Measurements from ENCODE around the gene POU6F2. TPM values are rescaled to one million over a fixed set of nuclear protein-coding genes. Genes with fewer than 3 reads are reported as not detected.

Gene POU6F2
- total and polyA plus RNA-seq, 2 of the 4 experiments (the other 2 are of a cell fraction): not detected

DNA sequence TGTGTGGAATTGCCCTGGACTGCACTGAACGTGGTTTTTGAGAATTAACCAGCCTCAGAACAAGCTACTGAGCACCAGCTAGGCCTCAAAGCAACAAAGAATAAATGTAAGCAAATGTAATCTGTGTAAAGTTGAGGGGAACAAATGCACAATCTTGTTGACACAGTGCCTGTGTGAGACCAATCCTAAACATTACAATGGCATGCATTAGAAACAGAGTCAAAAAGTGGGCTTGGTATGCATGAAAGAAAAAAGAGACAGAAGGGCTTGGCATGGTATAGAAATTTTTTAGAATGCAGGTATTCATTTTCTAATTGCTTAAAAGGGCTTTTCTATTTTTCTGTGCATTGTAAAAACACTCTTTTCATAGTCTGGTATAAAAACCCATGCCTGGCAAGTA is 224.3 kb downstream of the POU6F2 start:
- no peak overlapping the region for H2BK20ac ChIP-seq (ENCODE audit: low read depth, low read length)
- H2AK9ac ChIP-seq (replicated peaks; ENCODE audit: low read depth, low read length, poor library complexity): no peak overlapping the region
- H3K27ac ChIP-seq (ENCODE audit: insufficient read depth, low read length): no peak overlapping the region
- no peak overlapping the region for H3K4me3 ChIP-seq (ENCODE audit: insufficient read depth, low read depth, low read length)
- intact Hi-C loops (cut with micrococcal nuclease): no loop called here
- H3K9me3 ChIP-seq (ENCODE audit: control insufficient read depth, insufficient read depth, low read length): no peaks in the 10 kb centered on the region
- H3K9ac ChIP-seq (ENCODE audit: low read depth, low read length): no peak overlapping the region
- no peak overlapping the region for H2BK5ac ChIP-seq (ENCODE audit: low read depth, low read length, poor library complexity, severe bottlenecking)
- DNase-seq (no peak), ATAC-seq (ENCODE audit: low read depth) (no peak)
- H4K91ac ChIP-seq (ENCODE audit: insufficient read depth, low read depth, low read length): no peak overlapping the region
- in situ Hi-C loops (cut with MboI; ENCODE audit: low sequenced_read_pairs): no loop called here
- no peak overlapping the region for H2BK120ac ChIP-seq (ENCODE audit: low read depth, low read length)
- H3K27me3 ChIP-seq (ENCODE audit: control insufficient read depth, insufficient read depth, low read length): no peaks in the 10 kb centered on the region
- H3K4me1 ChIP-seq (ENCODE audit: control insufficient read depth, insufficient read depth, low read length): no peaks in the 10 kb centered on the region
- no peak overlapping the region for H3K4me2 ChIP-seq (ENCODE audit: low read depth, low read length)
- CTCF ChIA-PET: no interaction called here
- no peak overlapping the region for H3K23ac ChIP-seq (ENCODE audit: low read depth, low read length)
- POLR2A ChIA-PET (ENCODE audit: unreplicated experiment): no interaction called here
- no peaks in the 10 kb centered on the region for H3K36me3 ChIP-seq (ENCODE audit: control insufficient read depth, insufficient read depth, low read length)
- WGBS, 2 experiments (ENCODE audit: extremely low coverage in 2 of 2, insufficient read length in 1 of 2): no CpG with 5 or more reads among the region's 1 CpG
- dilution Hi-C loops (cut with HindIII; ENCODE audit: low sequenced_read_pairs, unreplicated experiment): no loop called here
- no peaks in the 10 kb centered on the region for H3K9me1 ChIP-seq (ENCODE audit: insufficient read depth, low read length)
- no peak overlapping the region for H4K5ac ChIP-seq (ENCODE audit: low read depth, low read length)
- H3K14ac ChIP-seq (replicated peaks; ENCODE audit: low read depth, low read length): no peak overlapping the region
- H4K20me1 ChIP-seq (ENCODE audit: insufficient read depth, low read length): no peaks in the 10 kb centered on the region
- TF ChIP-seq, protein P1, sequence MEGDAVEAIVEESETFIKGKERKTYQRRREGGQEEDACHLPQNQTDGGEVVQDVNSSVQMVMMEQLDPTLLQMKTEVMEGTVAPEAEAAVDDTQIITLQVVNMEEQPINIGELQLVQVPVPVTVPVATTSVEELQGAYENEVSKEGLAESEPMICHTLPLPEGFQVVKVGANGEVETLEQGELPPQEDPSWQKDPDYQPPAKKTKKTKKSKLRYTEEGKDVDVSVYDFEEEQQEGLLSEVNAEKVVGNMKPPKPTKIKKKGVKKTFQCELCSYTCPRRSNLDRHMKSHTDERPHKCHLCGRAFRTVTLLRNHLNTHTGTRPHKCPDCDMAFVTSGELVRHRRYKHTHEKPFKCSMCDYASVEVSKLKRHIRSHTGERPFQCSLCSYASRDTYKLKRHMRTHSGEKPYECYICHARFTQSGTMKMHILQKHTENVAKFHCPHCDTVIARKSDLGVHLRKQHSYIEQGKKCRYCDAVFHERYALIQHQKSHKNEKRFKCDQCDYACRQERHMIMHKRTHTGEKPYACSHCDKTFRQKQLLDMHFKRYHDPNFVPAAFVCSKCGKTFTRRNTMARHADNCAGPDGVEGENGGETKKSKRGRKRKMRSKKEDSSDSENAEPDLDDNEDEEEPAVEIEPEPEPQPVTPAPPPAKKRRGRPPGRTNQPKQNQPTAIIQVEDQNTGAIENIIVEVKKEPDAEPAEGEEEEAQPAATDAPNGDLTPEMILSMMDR (conservative IDR thresholded peaks at IDR 0.05; ENCODE audit: low read depth, low read length): no peak
- TF ChIP-seq RAD21 (IDR thresholded peaks at IDR 0.05; ENCODE audit: low read length): no peak
- no peak for TF ChIP-seq MAZ (IDR thresholded peaks at IDR 0.05; ENCODE audit: borderline replicate concordance, low read depth, low read length)
- TF ChIP-seq NFE2L2 (IDR thresholded peaks at IDR 0.05; ENCODE audit: low read depth, low read length): no peak
- no peak for TF ChIP-seq SMC3 (IDR thresholded peaks at IDR 0.05; ENCODE audit: low read depth, low read length)
- no peak for TF ChIP-seq MAFK (IDR thresholded peaks at IDR 0.05; ENCODE audit: low read depth, low read length)
- no peak for TF ChIP-seq USF2 (IDR thresholded peaks at IDR 0.05; ENCODE audit: low read depth, low read length)
- no peak for TF ChIP-seq BHLHE40 (IDR thresholded peaks at IDR 0.05; ENCODE audit: low read depth, low read length)
- TF ChIP-seq RCOR1 (IDR thresholded peaks at IDR 0.05; ENCODE audit: insufficient replicate concordance, low read length): no peak
- no peak for TF ChIP-seq POLR2A (IDR thresholded peaks at IDR 0.05; ENCODE audit: low read depth, low read length)
- no peak for TF ChIP-seq CHD1 (IDR thresholded peaks at IDR 0.05; ENCODE audit: low read depth, low read length)
- no peak for TF ChIP-seq FOS (IDR thresholded peaks at IDR 0.05; ENCODE audit: low read depth, low read length)
- TF ChIP-seq ELK1 (IDR thresholded peaks at IDR 0.05; ENCODE audit: borderline replicate concordance, low read depth, low read length): no peak
- no peak for TF ChIP-seq MXI1 (IDR thresholded peaks at IDR 0.05; ENCODE audit: borderline replicate concordance, low read depth, low read length)
- no peak for TF ChIP-seq CEBPB (IDR thresholded peaks at IDR 0.05; ENCODE audit: low read depth, low read length)
- no peak for TF ChIP-seq RFX5 (IDR thresholded peaks at IDR 0.05; ENCODE audit: low read depth, low read length)
- no peak overlapping the region for H2BK15ac ChIP-seq (ENCODE audit: low read depth, low read length)
- H4K8ac ChIP-seq (ENCODE audit: low read depth in 2 of 2, low read length in 2 of 2): no peak overlapping the region
- no peak overlapping the region for H2AK5ac ChIP-seq (ENCODE audit: low read depth, low read length)
- H3K4ac ChIP-seq (ENCODE audit: low read depth, low read length): no peak overlapping the region
- H3K79me1 ChIP-seq (ENCODE audit: low read depth in 1 of 2, low read length in 2 of 2): no peaks in the 10 kb centered on the region
- H3K56ac ChIP-seq (ENCODE audit: extremely low read depth, insufficient read depth, low read length): no peak overlapping the region
- H2AFZ ChIP-seq (replicated peaks; ENCODE audit: low read length, poor library complexity): no peak overlapping the region
- no TSS peak for BruUV-seq (replicated peaks)
- H3K18ac ChIP-seq (ENCODE audit: low read depth, low read length): no peak overlapping the region

All from IMR-90 (cell line).